Spleen (tissue), 7 donors: Measurements from ENCODE around the gene IFNL4.

Experiments
- CTCF ChIP-seq, 11 experiments: fragments of 200-600 bp in 7 of 11; fragments of 450-650 bp in 4 of 11; sonication (generic) in 4 of 11; IDR thresholded peaks in 8 of 11; conservative IDR thresholded peaks in 3 of 11; 1 replicate in 7 of 11; 2 replicates in 4 of 11; pipeline versions ENCODE4 v1.4.0 to v1.8.0; 2016 to 2021; ENCODE audit warnings: antibody characterized with exemption in 11 of 11, inconsistent platforms in 4 of 11, mild to moderate bottlenecking in 1 of 11
- POLR2A ChIP-seq, 3 donors: fragments of 450-650 bp; IDR thresholded peaks; one replicate each; pipeline ENCODE4 v1.5.1; 2017; ENCODE audit warnings: antibody characterized with exemption in 3 of 3, mild to moderate bottlenecking in 1 of 3
- POLR2AphosphoS5 ChIP-seq, 3 donors: sonication (generic); formaldehyde crosslinking; IDR thresholded peaks; one replicate each; pipeline ENCODE4 v1.5.1; 2017; ENCODE audit warnings: antibody characterized with exemption in 3 of 3
- donor health status: DM: no; HTN: no; CAD: no; lungs with moderate emphysema.
- donor health status: DM: no; HTN: no; CAD: no.
- donor health status: DM: no; HTN: no; CAD: no.

GRCh38 chr19:39196320-39196719, 52.3 kb downstream of the IFNL4 start:
- no peak for TF ChIP-seq CTCF (IDR thresholded peaks at IDR 0.05 in 8 of 11, conservative IDR thresholded peaks at IDR 0.05 in 3 of 11)
- TF ChIP-seq POLR2AphosphoS5 (IDR thresholded peaks at IDR 0.05) = no peak
- TF ChIP-seq POLR2A (IDR thresholded peaks at IDR 0.05) = no peak
